ENCODE measurements around the gene PTPRU.
"Not testable (repeated sequence)": the region's sequence is repeated elsewhere in the genome, so short reads cannot be mapped to it uniquely, and the experiment has no call there.

The PTPRU gene

DNA sequence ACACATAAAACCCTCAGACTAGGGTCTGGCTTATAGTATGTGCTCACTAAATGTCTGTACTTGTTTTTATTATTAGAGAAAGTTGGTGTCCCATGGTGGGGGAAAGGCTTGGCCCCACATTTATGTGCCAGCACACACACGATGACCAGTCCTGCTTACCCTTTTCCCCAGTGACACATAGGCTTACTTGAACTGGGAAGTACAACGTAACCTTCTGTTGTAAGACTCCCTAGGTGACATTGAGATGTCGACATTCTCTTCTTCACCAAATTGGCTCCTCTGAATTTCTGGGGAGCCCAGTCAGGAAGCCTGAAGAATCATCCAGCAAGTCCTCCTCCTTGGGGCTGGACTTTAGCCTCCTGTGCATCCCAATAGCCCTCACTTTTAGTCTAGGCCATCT lies 3.9 kb upstream of the PTPRU start:
- H4K20me1 ChIP-seq (ENCODE audit: low read depth, low read length) = no peaks in the 10 kb centered on the region
- TF ChIP-seq, protein P1, sequence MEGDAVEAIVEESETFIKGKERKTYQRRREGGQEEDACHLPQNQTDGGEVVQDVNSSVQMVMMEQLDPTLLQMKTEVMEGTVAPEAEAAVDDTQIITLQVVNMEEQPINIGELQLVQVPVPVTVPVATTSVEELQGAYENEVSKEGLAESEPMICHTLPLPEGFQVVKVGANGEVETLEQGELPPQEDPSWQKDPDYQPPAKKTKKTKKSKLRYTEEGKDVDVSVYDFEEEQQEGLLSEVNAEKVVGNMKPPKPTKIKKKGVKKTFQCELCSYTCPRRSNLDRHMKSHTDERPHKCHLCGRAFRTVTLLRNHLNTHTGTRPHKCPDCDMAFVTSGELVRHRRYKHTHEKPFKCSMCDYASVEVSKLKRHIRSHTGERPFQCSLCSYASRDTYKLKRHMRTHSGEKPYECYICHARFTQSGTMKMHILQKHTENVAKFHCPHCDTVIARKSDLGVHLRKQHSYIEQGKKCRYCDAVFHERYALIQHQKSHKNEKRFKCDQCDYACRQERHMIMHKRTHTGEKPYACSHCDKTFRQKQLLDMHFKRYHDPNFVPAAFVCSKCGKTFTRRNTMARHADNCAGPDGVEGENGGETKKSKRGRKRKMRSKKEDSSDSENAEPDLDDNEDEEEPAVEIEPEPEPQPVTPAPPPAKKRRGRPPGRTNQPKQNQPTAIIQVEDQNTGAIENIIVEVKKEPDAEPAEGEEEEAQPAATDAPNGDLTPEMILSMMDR (IDR thresholded peaks at IDR 0.05; ENCODE audit: insufficient read depth, low read length, poor library complexity, severe bottlenecking) = no peak
- no peak for TF ChIP-seq EZH2phosphoT487 (conservative IDR thresholded peaks at IDR 0.05; ENCODE audit: low read length)
- no peak overlapping the region for H3K4me2 ChIP-seq (ENCODE audit: low read depth, low read length, poor library complexity, severe bottlenecking)
- no peaks in the 10 kb centered on the region for H3F3A ChIP-seq (ENCODE audit: insufficient read depth)
- no peak overlapping the region for H2AFZ ChIP-seq (ENCODE audit: low read depth, low read length, severe bottlenecking)
- H3K4me3 ChIP-seq (ENCODE audit: insufficient read depth, low read length, poor library complexity, severe bottlenecking) = no peak overlapping the region
- H3K9me2 ChIP-seq (replicated peaks; ENCODE audit: insufficient read depth, low read length) = no peaks in the 10 kb centered on the region
- H3K79me2 ChIP-seq (ENCODE audit: insufficient read depth, low read length) = peaks cover 11% of the 10 kb centered on the region
- H3K27ac ChIP-seq (ENCODE audit: low read depth, low read length) = no peak overlapping the region
- no peaks in the 10 kb centered on the region for H3K27me3 ChIP-seq (ENCODE audit: low read length)
- H3K36me3 ChIP-seq (ENCODE audit: low read length) = no peaks in the 10 kb centered on the region
- no peak overlapping the region for H3K9ac ChIP-seq (ENCODE audit: low read length)
- no peaks in the 10 kb centered on the region for H3K9me3 ChIP-seq (ENCODE audit: insufficient read depth, low read length)

- H3K4me3 ChIP-seq (ENCODE audit: insufficient read depth, low read length, poor library complexity, severe bottlenecking) = no peak overlapping the region
- H4K20me1 ChIP-seq (ENCODE audit: low read depth, low read length) = no peaks in the 10 kb centered on the region
- no peaks in the 10 kb centered on the region for H3K36me3 ChIP-seq (ENCODE audit: low read length)
- no peaks in the 10 kb centered on the region for H3F3A ChIP-seq (ENCODE audit: insufficient read depth)
- H2AFZ ChIP-seq (ENCODE audit: low read depth, low read length, severe bottlenecking) = no peak overlapping the region
- no peaks in the 10 kb centered on the region for H3K27me3 ChIP-seq (ENCODE audit: low read length)
- no peak overlapping the region for H3K27ac ChIP-seq (ENCODE audit: low read depth, low read length)
- H3K4me2 ChIP-seq (ENCODE audit: low read depth, low read length, poor library complexity, severe bottlenecking) = no peak overlapping the region
- no peaks in the 10 kb centered on the region for H3K9me3 ChIP-seq (ENCODE audit: insufficient read depth, low read length)
- H3K9ac ChIP-seq (ENCODE audit: low read length) = no peak overlapping the region
- peaks cover 9% of the 10 kb centered on the region for H3K79me2 ChIP-seq (ENCODE audit: insufficient read depth, low read length)
- no peaks in the 10 kb centered on the region for H3K9me2 ChIP-seq (replicated peaks; ENCODE audit: insufficient read depth, low read length)
- TF ChIP-seq EZH2phosphoT487 (conservative IDR thresholded peaks at IDR 0.05; ENCODE audit: low read length) = no peak
- TF ChIP-seq, protein P1 (IDR thresholded peaks at IDR 0.05; ENCODE audit: insufficient read depth, low read length, poor library complexity, severe bottlenecking) = no peak
Observed at GRCh38 chr1:29233693-29234092, 2.6 kb upstream of the PTPRU start.

DNA sequence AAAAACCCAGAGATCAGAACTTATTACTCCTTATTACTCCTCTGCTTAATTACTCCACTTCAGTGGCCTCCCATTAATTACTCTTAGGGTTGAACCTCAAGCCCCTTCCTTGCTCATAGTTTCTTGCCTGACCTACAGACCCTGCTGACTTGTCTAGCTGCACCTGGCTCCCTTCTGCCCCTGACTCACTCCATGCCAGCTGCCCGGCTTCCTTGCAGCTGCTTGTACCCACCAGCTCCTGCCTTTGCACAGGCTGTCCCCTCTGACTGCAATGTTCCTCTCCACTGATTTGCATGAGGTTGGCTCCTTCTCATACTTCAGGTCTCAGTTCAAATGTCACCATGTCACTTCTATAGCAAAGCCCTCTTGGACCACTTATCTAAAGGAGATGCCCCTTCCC lies 1.9 kb upstream of the PTPRU start:
- no peak overlapping the region for H3K27ac ChIP-seq (ENCODE audit: low read depth, low read length)
- H3F3A ChIP-seq (ENCODE audit: insufficient read depth) = no peaks in the 10 kb centered on the region
- no peak for TF ChIP-seq EZH2phosphoT487 (conservative IDR thresholded peaks at IDR 0.05; ENCODE audit: low read length)
- TF ChIP-seq, protein P1 (IDR thresholded peaks at IDR 0.05; ENCODE audit: insufficient read depth, low read length, poor library complexity, severe bottlenecking) = no peak
- H3K4me2 ChIP-seq (ENCODE audit: low read depth, low read length, poor library complexity, severe bottlenecking) = no peak overlapping the region
- no peaks in the 10 kb centered on the region for H3K9me2 ChIP-seq (replicated peaks; ENCODE audit: insufficient read depth, low read length)
- no peaks in the 10 kb centered on the region for H4K20me1 ChIP-seq (ENCODE audit: low read depth, low read length)
- H3K79me2 ChIP-seq (ENCODE audit: insufficient read depth, low read length) = peaks cover 7% of the 10 kb centered on the region
- no peak overlapping the region for H2AFZ ChIP-seq (ENCODE audit: low read depth, low read length, severe bottlenecking)
- no peak overlapping the region for H3K4me3 ChIP-seq (ENCODE audit: insufficient read depth, low read length, poor library complexity, severe bottlenecking)
- no peaks in the 10 kb centered on the region for H3K36me3 ChIP-seq (ENCODE audit: low read length)
- H3K9me3 ChIP-seq (ENCODE audit: insufficient read depth, low read length) = no peaks in the 10 kb centered on the region
- H3K9ac ChIP-seq (ENCODE audit: low read length) = no peak overlapping the region
- H3K27me3 ChIP-seq (ENCODE audit: low read length) = no peaks in the 10 kb centered on the region

GRCh38 chr1:29234881-29235280 lies 1.4 kb upstream of the PTPRU start:
- not testable (repeated sequence) for H3K9me2 ChIP-seq (replicated peaks; ENCODE audit: insufficient read depth, low read length); H3K9ac ChIP-seq (ENCODE audit: low read length); H3K27ac ChIP-seq (ENCODE audit: low read depth, low read length); H3K27me3 ChIP-seq (ENCODE audit: low read length); H4K20me1 ChIP-seq (ENCODE audit: low read depth, low read length); H3K36me3 ChIP-seq (ENCODE audit: low read length); H3K9me3 ChIP-seq (ENCODE audit: insufficient read depth, low read length); H2AFZ ChIP-seq (ENCODE audit: low read depth, low read length, severe bottlenecking); H3K4me2 ChIP-seq (ENCODE audit: low read depth, low read length, poor library complexity, severe bottlenecking); H3K79me2 ChIP-seq (ENCODE audit: insufficient read depth, low read length); H3K4me3 ChIP-seq (ENCODE audit: insufficient read depth, low read length, poor library complexity, severe bottlenecking); H3F3A ChIP-seq (ENCODE audit: insufficient read depth)
